NCI-H2029 (cell line): ENCODE results near the gene RBPJ.

Experiments used
- DNase-seq: peaks from one replicate; lab custom pipeline; 2025; lab: John Stamatoyannopoulos, UW

Gene RBPJ

DNA sequence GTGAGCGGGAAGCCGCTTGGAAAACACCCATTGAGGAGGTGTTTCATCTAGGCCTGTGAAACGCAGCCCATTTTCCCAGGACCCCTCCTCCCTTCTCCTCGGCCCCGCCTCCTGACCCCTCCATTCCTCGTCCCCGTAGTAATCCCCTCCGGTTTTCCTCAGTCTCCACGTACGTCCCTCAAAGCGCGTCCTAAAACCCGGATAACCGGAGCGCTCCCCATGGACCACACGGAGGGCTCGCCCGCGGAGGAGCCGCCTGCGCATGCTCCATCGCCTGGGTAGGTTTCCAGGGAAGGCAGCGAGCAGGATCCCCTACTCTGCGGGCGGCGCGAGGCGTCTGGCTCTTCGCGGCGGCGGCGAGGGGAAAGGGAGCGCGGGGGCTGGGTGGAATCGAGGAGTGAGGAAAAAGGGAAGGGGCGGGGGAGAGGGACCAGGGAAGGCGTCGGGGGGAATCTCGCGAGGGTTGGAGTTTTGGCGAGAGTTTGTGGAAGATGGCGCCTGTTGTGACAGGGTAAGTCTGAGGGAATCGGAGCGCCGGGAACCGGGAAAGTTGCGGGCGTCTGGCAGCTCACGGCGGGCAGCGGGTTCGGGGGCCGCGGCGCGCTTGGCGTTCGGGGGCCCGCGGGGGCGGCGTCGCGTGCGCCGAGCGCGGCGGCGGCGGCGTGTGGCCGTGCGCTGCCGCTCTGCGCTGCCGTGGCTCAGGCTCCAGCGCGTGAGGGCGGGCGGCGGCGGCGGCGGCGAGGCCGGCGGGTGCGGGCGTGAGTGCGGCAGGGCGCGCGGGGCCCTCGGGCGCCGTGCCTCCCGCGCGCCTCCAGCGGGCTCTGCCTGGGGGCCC, at the start of gene RBPJ:
RBPJ (plus strand) TSS at position 477 of the 835 bp plus-strand sequence; CDS start at position 492, 15 bp downstream.
- DNase-seq: peak; percentile 97

GRCh38 chr4:26271703-26272102, 49.1 kb upstream of the RBPJ start:
- DNase-seq: no peak

- DNase-seq: no peak
These were observed 47.9 kb upstream of the RBPJ start for GRCh38 chr4:26272654-26273615.

DNA sequence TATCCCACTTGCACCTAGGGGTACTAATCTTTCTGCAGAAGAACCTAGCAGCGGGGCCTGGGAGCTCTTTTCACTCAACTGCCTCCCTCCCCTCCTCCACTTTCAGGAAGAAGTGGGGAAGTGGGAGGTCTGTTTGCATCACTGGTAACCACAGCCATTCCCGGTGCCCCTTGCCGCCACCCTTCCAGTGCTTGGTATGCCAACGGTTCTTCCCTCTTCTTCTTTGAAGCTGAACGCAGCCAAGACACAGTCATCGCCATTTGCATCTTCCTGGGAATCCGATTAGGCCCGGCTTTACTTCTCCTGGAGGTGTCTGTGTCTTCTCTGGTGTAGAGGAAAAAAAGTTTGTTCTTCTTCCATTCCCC, 47.2 kb upstream of the RBPJ start:
- no peak for DNase-seq

DNA sequence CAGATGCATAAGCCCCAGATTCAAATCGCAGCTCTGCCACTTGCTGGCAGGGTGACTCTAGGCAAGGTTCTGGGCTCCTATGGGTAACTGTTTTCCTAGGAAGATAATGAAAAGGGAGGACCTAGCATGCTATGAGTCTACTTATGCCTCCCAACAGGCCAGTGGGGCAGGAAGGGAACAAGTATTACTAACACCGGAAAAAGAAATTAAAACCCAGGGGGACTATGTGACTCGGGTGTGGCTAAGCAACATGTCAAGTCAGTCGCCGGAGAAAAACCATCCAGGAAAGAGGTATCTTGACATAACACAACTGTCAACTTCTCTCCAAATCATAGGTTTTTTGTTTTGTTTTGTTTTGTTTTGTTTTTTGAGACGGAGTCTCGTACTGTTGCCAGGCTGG, 45.5 kb upstream of the RBPJ start:
- DNase-seq: no peak

DNA sequence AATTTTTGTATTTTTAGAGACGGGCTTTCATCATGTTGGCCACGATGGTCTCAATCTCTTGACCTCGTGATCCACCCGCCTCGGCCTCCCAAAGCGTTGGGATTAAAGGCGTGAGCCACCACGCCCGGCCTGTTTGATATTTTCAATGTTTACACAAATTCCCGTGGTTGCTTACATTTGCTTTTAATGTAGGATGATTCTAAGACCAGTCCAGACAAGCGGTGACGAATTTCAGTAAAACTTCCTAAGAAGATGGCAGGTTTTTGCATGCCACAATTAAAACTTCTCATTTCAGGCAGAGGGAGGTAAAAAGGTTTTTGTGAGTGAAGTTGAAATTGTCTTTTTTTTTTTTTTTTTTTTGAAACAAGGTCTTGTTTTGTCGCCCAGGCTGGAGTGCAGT, 41.4 kb upstream of the RBPJ start:
- DNase-seq: no peak

DNA sequence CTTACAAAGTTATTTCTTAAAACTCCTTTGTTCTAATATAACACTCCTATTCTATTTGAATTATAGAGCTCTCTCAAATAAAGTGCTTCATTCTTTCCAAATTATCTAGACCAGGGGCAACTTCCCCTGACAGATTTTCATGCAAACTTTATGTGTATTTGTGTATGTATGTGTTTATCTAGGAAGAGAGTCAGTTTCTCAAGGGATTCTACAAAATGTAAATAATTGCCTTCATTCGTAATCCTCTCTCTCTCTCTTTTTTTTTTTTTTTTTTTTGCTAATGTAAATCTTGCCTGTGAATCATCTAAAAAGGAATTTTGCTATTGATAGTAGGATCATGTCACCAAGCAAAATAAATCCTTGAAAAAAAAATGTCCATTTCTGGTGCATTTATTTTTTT, 38.9 kb upstream of the RBPJ start:
- DNase-seq: no peak

DNA sequence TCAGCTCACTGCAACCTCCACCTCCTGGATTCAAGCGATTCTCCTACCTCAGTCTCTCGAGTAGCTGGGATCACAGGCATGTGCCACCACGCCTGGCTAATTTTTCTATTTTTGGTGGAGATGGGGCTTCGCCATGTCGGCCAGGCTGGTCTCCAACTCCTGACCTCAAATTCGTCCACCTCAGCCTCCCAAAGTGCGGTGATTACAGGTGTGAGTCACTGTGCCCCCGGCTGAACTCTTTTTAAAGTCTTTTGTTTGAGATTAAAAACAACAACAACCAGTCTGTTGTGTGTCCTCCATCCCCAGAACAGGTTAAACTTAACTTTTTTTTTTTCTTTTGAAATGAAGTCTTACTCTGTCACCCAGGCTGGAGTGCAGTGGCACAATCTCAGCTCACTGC, 36.3 kb upstream of the RBPJ start:
- no peak for DNase-seq

DNA sequence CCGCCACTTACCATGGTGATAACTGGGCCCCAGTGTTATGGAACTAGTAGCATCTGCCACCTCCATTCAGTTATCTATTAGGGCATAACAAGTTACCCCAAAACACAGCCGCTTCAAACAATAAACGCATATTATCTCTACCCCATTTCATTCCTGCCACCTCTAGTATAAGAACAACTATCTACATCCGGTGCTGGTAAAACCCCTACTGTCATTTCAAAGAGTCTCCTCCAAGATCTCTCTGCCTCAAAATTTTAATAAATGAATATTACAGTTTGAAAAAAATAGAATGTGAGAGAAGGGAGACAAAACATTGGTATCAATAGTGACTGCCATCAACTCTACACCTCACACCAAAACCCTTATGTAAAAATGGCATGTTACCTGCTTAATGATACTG, 35.5 kb upstream of the RBPJ start:
- no peak for DNase-seq

- no peak for DNase-seq
These were observed 33.1 kb upstream of the RBPJ start for GRCh38 chr4:26287756-26288155.

- DNase-seq: no peak
These were observed 32.4 kb upstream of the RBPJ start for GRCh38 chr4:26288355-26288909.

DNA sequence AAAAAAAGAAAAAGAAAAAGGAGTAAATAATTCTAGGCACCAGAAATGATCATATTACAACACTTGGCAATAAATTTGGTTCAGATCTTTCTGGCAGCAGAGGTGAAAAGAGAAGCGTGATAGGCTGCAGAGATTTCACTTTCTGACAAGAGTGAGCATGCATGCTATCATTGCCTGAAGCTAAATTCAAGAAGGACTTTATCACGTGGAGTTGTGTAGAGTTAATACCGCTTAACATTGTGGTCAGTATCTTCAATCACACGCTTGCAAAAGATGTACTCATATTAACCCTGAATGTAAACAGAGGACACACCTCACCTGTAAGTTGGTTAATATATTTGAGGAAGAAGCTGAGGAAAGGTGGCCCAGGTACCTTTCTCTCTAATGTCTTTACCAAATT, 31.4 kb upstream of the RBPJ start:
- no peak for DNase-seq

DNA sequence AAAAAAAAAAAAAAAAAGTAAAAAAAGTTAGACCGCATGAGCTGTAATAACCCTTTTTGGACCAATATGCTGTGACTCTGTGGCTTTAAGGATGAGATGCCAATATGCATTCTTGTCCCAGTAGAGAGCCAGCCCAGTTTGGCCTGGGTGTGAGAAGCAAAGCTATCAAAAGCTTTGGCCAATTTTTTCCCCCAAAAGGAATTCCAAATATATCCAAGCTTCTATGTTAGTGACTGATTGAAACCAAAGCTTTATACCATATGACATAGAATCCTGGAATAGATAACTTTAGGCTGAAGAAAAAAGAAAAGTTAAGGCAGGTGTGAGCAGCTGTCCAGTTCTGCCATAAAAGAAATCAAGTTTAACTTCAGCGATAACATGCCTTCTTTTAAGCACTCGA, 30.5 kb upstream of the RBPJ start:
- DNase-seq: no peak

DNA sequence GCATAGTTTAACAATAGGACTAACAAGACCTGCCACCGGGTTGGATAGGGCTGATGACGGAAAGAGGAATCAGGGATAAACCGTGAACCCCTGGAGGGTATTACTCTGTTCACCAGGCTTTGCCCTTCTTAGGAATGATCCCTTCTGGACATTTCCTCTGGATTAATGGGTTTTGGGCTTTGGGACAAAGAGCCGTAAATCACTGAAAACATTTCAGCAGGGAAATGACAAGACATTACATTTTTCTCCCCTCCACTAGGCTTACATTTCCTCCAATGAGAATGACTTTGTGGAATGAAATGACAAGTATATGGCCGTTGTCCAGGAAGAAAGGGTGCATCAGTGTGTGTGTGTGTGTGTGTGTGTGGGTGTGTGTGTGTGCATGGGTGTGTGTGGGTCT, 25.9 kb upstream of the RBPJ start:
- DNase-seq: no peak

- no peak for DNase-seq
These were observed 24.8 kb upstream of the RBPJ start for GRCh38 chr4:26296021-26296420.

- DNase-seq: no peak
These were observed 24.3 kb upstream of the RBPJ start for GRCh38 chr4:26296514-26296913.

DNA sequence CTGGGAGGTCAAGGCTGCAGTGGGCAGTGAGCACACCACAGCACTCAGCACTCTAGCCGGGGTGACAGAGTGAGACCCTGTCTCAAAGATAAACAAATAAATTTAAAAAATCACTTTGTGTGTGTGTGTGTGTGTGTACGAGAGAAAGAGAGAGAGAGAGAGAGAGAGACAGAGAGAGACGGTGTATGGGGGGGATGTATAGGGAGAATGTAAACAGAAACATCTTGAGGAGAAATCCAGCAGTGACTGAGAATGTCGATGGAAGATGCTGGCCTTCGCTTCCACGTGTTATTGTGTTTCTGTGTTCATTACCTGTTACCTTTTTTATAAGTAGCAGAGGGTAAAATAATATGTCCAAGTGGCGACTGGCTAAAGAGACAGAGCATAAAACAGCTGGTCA, 23.6 kb upstream of the RBPJ start:
- no peak for DNase-seq

DNA sequence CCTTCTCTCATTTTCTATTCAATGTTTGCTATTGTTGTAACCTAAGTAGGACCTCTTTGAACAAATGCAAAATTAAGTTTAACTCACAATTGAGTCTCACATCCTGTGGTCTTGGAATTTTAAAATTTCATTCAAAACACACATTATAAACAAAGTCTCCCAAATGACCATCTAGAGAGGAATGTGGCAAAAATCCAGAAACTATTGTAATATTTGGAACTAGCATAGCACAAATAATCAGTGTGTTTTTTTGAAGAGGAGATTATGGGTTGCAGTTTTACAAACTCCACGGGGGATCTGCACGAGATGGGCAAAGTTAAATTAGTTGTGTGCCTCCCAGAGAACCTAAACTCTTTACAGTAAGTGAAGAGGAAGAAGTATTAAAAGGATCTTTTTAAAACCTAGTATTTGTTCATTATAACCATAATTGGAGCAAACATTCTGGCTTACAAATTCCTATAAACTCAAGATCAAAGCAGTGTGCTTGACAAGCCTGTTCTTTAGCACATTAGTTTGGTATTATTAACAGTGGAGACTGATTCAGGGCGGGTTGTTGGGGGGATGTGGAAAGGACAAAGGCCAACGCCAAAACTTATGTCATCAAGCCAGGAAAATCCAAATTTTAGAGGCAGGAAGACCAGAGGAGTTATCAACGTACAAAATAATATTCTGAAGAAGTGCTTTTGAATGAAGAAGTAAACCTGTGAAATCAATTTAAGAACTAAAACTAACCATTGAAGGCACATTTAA, 22.4 kb upstream of the RBPJ start:
- DNase-seq: no peak

DNA sequence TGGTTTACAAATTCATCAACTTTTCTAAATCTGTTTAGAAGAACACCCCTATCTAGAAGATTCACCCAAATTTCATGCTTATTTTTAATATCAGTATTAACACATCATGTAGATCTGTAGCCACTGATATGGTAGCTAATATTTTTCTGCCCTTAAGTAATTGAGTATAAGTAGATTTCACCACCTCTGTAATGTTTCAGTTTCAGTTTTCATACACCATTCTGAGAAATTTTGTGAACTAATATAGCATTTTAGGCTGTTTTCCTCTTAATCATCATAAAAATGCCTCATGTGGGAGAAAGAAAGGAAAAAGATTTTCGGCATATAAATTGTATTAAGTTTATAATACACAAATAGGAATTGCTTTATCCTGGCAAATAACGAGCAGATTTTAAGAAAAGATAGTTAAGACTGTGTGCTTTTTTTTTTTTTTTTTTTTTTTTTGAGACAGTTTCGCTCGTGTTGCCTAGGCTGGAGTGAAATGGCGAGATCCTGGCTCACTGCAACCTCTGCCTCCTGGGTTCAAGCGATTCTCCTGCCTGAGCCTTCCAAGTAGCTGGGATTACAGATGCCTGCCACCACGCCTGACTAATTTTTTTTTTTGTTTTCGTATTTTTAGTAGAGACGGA, 21.4 kb upstream of the RBPJ start:
- DNase-seq: no peak

- no peak for DNase-seq
These were observed 20.2 kb upstream of the RBPJ start for GRCh38 chr4:26300314-26301307.
